ENCODE results near the gene SHB.

SHB gene

DNA sequence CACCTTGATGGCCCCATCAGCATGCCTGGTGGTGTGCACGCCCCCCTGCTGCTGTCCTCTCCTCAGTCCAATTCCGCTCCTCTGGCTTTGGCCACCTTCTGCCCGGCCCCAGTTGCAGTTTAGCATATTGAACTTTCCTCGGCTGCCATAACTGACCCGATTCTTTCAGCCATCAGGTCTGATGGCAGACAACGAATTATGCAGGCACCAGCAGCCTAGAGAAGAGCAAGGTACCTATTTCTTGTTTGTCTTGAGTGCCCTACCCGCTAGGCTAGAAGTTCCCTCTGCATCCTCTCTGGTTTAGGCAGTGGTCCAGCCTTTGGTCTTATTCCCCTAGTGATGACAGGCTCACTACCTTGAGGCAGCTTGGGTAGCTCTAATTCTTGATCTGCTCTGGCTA, 122.1 kb downstream of the SHB start:
- no peak for DNase-seq

GRCh38 chr9:37946041-37946440, 123.0 kb downstream of the SHB start:
- no peak for DNase-seq

- DNase-seq: no peak
Observed at GRCh38 chr9:37944671-37945481, 124.2 kb downstream of the SHB start.

DNA sequence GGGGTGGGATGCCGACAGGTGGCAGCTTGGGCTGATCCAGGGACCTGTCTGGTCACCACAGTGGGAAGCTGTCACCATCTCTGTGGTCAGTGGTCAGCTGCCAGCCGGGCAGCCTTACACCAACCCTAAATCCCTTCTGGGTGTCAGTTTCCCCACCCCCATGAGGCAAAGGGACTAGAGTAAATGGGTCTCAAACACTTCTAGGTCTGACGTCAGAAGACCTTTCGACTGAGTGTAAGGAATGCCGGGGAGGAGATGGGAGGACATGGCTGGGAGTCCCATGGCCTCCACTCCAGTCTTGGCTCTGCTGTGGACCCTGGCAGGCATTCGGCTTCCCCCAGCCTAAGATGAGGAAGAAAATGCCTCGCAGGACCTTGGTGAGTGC, 124.8 kb downstream of the SHB start:
- DNase-seq: no peak

DNA sequence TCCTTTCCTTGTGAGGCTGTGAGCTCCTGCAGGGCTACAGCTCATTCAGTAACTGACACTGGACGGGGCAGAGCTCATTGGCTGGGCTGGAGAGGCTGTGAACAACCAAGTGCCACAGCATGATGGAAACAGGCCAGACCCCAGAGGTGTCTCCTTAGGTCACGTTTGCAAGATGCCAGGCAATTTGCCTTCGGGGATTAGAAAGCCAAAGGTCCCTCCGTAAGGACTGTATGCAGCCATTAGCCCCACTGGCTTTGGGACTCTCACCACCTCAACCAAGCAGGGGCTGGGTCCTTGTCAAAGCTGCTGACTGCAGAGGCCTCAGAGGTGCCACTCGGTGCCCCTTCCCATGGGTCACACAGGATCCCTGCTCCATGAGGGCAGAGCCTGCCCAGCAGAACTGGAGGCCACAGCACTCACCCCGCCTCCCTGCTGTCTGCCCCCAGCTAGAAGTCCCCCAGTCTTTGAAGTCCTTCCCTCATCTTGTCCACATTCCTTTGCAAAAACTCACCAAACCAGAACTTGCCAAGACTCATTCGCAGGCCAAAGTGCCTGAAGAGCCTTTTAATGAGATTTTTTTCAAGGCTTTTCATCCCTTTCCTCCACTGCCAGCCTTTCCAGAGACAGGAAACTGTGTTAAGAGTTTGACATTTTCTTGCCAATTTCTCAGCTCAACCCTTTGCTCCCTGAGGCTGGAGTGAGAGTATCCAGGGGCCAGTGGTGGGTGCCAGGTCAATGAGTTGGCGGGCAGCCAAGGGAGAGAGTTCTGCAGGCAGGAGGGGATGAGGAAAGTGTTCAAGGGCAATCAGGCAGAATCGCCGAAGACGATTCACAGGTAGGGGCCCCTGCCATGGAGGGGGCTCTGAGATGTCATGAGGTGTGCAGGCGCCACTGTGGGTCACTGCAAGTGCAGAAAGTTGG, 125.4 kb downstream of the SHB start:
- no peak for DNase-seq

DNA sequence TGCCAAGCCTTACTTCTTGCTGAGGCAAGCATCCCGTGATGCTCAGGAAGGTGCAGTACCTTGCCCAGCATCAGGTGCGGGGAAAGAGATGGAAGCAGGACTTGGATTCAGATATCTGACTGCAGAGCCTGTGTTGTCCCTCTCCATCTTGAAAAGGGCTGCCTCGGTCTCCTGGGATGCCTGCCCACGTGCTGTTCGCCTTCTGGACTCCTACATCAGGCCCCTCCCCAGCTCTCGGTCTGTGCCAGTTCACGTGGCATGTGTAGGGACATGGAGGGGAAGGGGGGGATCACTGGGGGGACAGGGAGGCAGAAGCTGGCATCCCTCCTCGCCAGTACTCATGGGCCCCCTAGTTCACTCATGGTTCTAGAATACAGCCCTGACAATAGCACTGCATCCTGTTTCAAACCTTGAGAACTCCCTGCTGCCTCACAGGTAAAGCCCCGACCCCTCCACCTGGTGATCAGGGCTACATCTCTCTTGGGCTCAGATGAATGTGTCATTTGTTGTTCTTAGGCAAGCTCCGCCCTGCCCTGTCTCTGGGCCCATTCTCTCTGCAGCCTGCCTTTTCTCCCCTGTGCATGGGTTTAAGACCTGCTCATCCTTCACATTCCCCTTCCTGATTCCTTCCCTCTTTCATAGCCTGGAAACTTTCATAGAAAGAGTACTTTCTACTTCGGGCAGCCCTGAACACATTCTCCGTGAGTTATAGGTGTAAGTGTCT, 126.2 kb downstream of the SHB start:
- DNase-seq: no peak

- no peak for DNase-seq
Observed at GRCh38 chr9:37941253-37941652, 127.8 kb downstream of the SHB start.

- no peak for DNase-seq
Observed at GRCh38 chr9:37939575-37940095, 129.4 kb downstream of the SHB start.

DNA sequence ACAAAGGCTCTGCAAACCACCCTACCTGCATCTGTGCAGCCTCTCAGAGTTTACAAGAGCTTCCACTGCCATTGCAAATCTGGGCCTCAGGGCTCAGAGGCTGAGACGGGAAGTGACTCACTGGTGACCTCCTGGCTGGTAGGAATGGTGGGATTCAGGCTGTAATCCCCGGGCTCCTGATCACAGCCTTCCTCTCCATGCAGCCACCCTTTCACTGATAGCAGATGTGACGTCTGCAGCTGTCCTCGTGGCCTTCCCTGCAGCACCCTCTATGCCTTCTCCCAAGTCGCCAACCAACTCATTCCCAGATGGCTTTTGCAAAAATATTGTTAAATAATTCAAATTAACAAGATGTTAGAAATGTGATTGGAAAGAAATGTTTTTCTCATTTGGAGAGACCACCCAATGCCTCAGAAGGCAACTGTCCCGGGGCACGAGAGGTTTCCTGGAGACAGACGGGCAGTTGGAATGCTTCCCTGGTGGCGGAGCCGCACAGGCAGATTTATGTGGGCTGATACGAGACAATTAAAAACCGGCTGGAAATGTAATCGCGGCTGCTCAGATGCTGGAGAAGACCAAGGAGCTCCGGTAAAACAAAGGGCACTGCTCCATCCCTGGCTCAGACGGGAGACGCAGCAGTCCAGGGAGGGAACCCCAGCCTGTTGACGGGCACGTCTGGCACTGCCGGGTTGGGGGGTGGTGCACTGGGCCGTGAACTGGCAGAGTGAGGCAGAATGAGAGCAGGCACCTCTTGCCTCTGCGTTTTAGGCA, 130.7 kb downstream of the SHB start:
- DNase-seq: no peak

DNA sequence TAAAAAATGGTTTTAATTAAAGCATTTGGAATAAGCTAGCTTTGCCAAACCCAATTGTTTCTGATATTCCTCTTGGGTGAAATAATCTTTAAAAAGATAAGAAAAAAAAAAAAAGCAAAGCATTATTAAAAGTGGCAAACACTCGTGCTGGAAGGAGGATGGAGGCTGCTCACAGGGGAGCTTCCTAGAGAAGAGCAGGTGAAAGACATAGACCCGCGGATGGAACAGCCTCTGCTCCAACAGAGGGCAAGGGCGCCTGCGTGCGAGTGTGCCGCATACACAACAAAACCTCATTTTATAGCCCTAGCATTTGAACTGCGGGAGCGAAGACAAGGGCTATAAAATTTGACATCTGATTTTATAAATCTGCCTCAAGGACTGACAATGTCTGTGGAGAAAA, 131.7 kb downstream of the SHB start:
- DNase-seq: no peak

- no peak for DNase-seq
Observed at GRCh38 chr9:37936965-37937364, 132.1 kb downstream of the SHB start.

DNA sequence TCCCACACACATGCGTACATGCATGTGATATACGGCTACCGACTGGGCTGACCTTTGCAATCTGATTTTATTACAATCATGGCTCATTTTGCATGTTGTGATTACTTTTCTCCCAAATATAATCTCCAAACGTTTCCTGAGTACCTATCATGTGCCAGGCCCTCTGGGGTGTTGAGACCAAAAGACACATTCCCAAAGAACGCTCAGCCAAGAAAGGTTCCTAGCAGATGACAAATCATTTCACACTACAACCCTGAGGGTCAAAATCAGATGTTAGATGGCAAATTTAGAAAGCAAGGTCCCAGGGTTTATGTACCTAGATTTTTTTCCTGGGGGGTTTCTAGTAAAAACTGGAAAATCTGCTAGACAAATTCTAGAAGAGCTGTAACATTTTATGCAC, 132.7 kb downstream of the SHB start:
- DNase-seq: no peak

- no peak for DNase-seq
Observed at GRCh38 chr9:37935096-37935495, 133.9 kb downstream of the SHB start.

DNA sequence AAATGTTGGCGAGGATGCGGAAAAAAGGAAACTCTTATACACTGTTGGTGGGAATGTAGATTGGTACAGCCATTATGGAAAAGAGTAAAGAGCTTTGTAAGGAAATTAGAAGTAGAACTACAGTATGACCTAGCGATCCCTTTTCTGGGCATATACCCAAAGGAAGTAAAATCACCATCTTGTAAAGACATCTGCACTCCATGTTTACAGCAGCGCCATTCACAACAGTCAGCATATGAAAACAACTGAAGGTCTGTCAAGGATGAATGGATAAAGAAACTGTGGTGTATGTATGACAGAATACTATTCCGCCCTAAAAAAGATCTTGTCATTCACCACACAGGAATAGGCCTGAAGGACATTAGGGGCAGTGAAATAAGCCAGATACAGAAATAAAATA, 137.4 kb downstream of the SHB start:
- no peak for DNase-seq

- no peak for DNase-seq
Observed at GRCh38 chr9:37929441-37929895, 139.6 kb downstream of the SHB start.

GRCh38 chr9:37928552-37929430, 140.2 kb downstream of the SHB start:
- DNase-seq: no peak

- DNase-seq: no peak
Observed at GRCh38 chr9:37927601-37928551, 141.2 kb downstream of the SHB start.

DNA sequence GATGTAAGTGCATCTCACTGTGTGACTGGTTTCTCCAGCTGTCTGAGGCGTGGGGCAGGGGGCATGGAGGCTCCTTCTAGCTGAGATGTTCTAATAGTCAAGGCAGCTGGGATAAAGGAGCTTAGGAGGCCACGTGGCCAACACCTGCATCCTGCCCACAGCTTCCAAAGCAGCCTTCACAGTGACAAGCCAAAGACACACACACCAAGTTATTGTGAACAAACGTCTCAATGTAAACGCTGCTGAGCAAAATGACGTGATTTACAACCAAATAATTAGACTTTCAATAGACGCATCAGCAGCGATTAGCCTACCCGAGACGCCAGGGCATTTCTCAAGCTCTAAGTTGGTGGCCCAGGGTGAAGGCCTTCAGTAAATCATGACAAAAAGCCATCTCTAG, 141.9 kb downstream of the SHB start:
- DNase-seq: no peak

DNA sequence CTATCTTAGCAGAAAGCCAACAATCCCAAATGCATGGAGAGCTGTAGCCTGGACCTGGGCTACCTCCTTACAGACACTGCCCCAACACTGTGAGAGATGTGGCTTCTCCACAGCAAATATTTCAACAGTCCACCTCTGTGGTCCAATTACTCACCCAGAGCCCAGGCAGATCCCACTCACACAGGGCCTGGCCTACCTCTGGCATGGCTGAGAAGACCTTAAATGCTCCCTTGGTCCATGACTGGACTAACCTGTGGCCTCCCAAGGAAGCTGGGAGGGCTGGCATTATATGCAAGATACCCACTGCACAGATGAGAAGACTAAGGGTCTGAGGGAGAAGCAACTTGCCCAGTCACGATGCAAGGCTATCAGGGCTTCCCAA, 142.3 kb downstream of the SHB start:
- no peak for DNase-seq

Data from activated CD8-positive, alpha-beta memory T cell treated with anti-CD3 and anti-CD28 coated beads, Interleukin-2, amount 50 U/mL, for 4 hours (primary cell).